Choroid plexus epithelial cell (primary cell): Measurements from ENCODE around the gene FAM124B.

Experiments used
- DNase-seq: peaks from one replicate; pipeline ENCODE4 v3.0.0-alpha.2; 2010; ENCODE audit warnings: low read depth
- H3K4me3 ChIP-seq: 2 replicates; pipeline ENCODE4 v1.5.1; 2011; ENCODE audit warnings: low read depth, mild to moderate bottlenecking, control low read depth, low read length, moderate library complexity
- CTCF ChIP-seq: conservative IDR thresholded peaks from 2 replicates; pipeline ENCODE4 v1.5.1; 2011; ENCODE audit warnings: low read depth, mild to moderate bottlenecking, control low read depth, inconsistent platforms, low read length, moderate library complexity

Gene FAM124B

GRCh38 chr2:224381521-224382279, 20.2 kb downstream of the FAM124B start:
- TF ChIP-seq CTCF: no peak
- DNase-seq: no peak
- H3K4me3 ChIP-seq: no peak overlapping the region

DNA sequence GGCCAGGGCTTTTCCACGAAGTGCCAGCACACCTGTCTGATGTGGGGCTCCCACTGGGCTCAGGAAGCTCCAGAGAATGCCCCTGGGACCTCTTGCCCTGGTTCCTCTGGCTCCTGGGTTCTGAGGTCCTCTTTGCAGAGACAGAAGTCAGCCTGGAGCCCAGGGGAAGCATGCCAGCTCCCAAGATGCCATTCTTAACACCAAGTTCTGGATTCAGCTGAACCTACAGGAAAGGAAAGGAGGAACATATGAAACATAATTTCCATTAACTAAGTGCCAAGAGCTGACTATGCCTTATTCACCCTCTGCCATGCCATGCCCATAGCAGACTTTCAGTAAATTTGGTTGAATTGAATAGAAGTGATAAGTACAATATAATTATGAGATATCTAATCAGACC, 21.9 kb downstream of the FAM124B start:
- H3K4me3 ChIP-seq: no peak overlapping the region
- DNase-seq: no peak
- no peak for TF ChIP-seq CTCF

- no peak for TF ChIP-seq CTCF
- no peak for DNase-seq
Measured at GRCh38 chr2:224379172-224379571, 22.7 kb downstream of the FAM124B start.

GRCh38 chr2:224378701-224379097, 23.2 kb downstream of the FAM124B start:
- no peak for DNase-seq
- TF ChIP-seq CTCF: no peak
- H3K4me3 ChIP-seq: no peak overlapping the region

More at GRCh38 chr2:224379172-224379571, 22.7 kb downstream of the FAM124B start:
- no peak overlapping the region for H3K4me3 ChIP-seq

DNA sequence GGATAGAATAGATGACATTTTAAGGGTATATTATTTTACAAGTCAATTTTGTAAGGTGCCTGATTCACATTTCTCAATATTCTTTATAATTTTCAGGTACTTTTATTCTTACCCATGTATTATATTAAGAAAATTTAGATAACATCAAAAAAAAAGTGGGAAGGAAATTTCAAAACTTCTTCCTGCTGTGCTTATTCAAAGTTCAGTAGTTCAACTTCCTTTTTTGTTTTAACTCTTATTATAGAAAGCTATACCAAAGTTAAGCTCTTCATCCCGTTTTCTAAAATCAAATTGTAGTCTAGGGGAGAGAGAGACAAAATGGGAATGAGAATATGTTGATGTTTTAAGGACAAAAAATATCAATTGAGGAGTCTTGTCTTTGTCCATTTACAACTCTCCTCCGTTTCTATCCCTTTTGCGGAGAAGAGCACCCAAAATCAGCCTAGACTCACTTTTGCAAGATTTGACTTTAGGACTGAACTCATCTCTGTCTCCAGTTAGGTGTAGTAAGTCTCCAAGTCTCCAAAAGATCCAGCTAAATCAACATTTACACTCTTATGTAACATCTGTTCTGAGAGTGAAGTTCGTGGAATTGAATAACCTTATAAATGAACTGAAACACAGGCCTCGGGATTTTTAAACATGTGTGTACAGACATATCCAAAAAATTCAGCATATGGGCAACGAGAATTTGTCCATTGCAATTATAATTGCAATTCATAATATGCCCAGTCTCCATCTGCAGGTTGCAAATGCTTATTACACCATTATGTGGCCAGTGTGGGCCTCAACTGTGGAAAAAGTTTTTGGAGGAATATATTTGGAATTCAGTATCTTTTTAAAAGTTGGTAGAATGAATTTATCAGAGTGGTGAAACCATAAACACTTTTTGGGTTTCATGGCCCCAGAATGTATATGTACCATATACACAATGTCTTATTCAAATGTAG, 23.9 kb downstream of the FAM124B start:
- TF ChIP-seq CTCF: peak; percentile 52
- H3K4me3 ChIP-seq: no peak overlapping the region
- peak; percentile 20 for DNase-seq

DNA sequence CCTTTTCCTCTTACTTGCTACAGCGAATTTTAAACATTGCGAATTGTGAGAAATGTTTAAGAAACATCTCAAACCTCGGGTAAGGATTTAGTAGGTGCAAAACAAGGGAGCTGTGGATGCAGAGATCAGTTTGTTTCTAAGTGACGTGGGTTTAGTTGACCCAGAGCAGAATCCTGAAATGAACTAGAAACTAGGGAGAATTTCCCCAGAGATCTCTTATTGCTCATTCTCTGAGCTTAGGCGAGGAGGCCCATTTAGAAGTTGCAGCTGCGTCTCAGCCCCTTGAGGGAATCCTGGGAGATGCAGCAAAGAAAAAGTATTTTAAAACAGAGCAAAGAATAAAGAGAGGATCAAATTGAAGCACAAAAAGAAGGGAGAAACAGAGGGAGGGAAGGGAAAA, 29.3 kb downstream of the FAM124B start:
- H3K4me3 ChIP-seq: no peak overlapping the region
- DNase-seq: no peak
- TF ChIP-seq CTCF: no peak
